HepG2 (cell line): Measurements from ENCODE around the gene TSC1. TPM values are rescaled to one million over a fixed set of nuclear protein-coding genes. Genes with fewer than 3 reads are reported as not detected.

ENCODE experiments used
- BATF2 ChIP-seq: sonication (generic); formaldehyde crosslinking; IDR thresholded peaks from 2 replicates; pipeline ENCODE4 v1.8.0; 2022; ENCODE audit warnings: mild to moderate bottlenecking, missing genetic modification reagents, moderate library complexity
- E2F1 ChIP-seq: sonication (generic); formaldehyde crosslinking; IDR thresholded peaks from 2 replicates; pipeline ENCODE4 v1.5.0; 2020; ENCODE audit warnings: missing genetic modification reagents
- HOXA5 ChIP-seq: sonication (generic); formaldehyde crosslinking; IDR thresholded peaks from 2 replicates; pipeline ENCODE4 v1.4.0; 2020; ENCODE audit warnings: missing genetic modification reagents
- IRF1 ChIP-seq: sonication (generic); formaldehyde crosslinking; IDR thresholded peaks from 2 replicates; pipeline ENCODE4 v1.4.0; 2020; ENCODE audit warnings: low read depth, mild to moderate bottlenecking, missing genetic modification reagents
- KDM1A ChIP-seq: IDR thresholded peaks from 2 replicates; pipeline ENCODE4 v1.6.1; 2016; ENCODE audit warnings: missing compliant biosample characterization
- KIAA2018 ChIP-seq: sonication (generic); formaldehyde crosslinking; IDR thresholded peaks from 2 replicates; pipeline ENCODE4 v1.5.0; 2020; ENCODE audit warnings: mild to moderate bottlenecking, missing genetic modification reagents, borderline replicate concordance
- ZBTB33 ChIP-seq: sonication (generic); formaldehyde crosslinking; IDR thresholded peaks from 2 replicates; pipeline ENCODE4 v1.4.0; 2020; ENCODE audit warnings: missing genetic modification reagents
- ZFP62 ChIP-seq: sonication (generic); formaldehyde crosslinking; IDR thresholded peaks from 2 replicates; pipeline ENCODE4 v1.4.0; 2020; ENCODE audit warnings: missing genetic modification reagents
- ZNF138 ChIP-seq: sonication (generic); formaldehyde crosslinking; IDR thresholded peaks from 2 replicates; pipeline ENCODE4 v1.5.0; 2020; ENCODE audit warnings: mild to moderate bottlenecking, low read depth, missing genetic modification reagents
- ZNF530 ChIP-seq: sonication (generic); formaldehyde crosslinking; IDR thresholded peaks from 2 replicates; pipeline ENCODE4 v1.5.0; 2020; ENCODE audit warnings: low read depth, mild to moderate bottlenecking, missing genetic modification reagents
- ZNF788 ChIP-seq: sonication (generic); formaldehyde crosslinking; IDR thresholded peaks from 2 replicates; pipeline ENCODE4 v1.5.0; 2020; ENCODE audit warnings: mild to moderate bottlenecking, missing genetic modification reagents, borderline replicate concordance
- polyA plus RNA-seq, 8 experiments: library from polyadenylated mRNA; depleted of rRNA in 3 of 8; stranded (reverse) in 7 of 8; unstranded in 1 of 8; fragments of >200 nt; fragmentation: Illumina TruSeq in 4 of 8; extraction: Trizol in 4 of 8; gene quantifications; 2 replicates each; pipeline versions ENCODE4 v1.2.1 to v1.2.3, GENCODE V29; 2011 to 2016; ENCODE audit warnings: low read depth in 4 of 8, missing spikeins in 1 of 8, mixed read lengths in 1 of 8; ENCODE audit not compliant: insufficient read depth in 1 of 8
- total RNA-seq, 5 experiments: library from RNA; depleted of rRNA; stranded (reverse); fragments of >200 nt; fragmentation: Illumina TruSeq; extraction: Trizol; gene quantifications; 2 replicates each; pipeline ENCODE4 v1.2.3, GENCODE V29; 2016; ENCODE audit warnings: low read depth in 1 of 5

Gene TSC1
- total and polyA plus RNA-seq, 2 of the 13 experiments (the other 11 are each of a cell fraction or from before 2014, with no cell fraction given), result 31.6 to 66.1 TPM

- TF ChIP-seq ZNF138 (CRISPR knock-in tag) (no peak), KIAA2018 (CRISPR knock-in tag) (no peak), ZFP62 (CRISPR knock-in tag) (no peak), IRF1 (peak; percentile 18; the same call in 1 of the 2 replicates), ZNF530 (CRISPR knock-in tag) (no peak), ZNF788 (CRISPR knock-in tag) (no peak; the same call in 1 of the 2 replicates), BATF2 (peak; percentile 39; the same call in 1 of the 2 replicates), KDM1A (CRISPR knock-in tag) (no peak), E2F1 (0 out of 2 replicates have a peak, but pooled peaks have one; percentile 39), ZBTB33 (CRISPR knock-in tag) (no peak), HOXA5 (CRISPR knock-in tag) (peak; percentile 54; the same call in 1 of the 2 replicates)
Measured at GRCh38 chr9:132944294-132945185, at the start of gene TSC1 (continued).
